Measurements from ENCODE around the gene TM4SF4. TPM values are rescaled to one million over a fixed set of nuclear protein-coding genes. Genes with fewer than 3 reads are reported as not detected.

TM4SF4 gene
- total and polyA plus RNA-seq, 2 experiments from 2014 or later = 0.46 TPM; not detected in 1

DNA sequence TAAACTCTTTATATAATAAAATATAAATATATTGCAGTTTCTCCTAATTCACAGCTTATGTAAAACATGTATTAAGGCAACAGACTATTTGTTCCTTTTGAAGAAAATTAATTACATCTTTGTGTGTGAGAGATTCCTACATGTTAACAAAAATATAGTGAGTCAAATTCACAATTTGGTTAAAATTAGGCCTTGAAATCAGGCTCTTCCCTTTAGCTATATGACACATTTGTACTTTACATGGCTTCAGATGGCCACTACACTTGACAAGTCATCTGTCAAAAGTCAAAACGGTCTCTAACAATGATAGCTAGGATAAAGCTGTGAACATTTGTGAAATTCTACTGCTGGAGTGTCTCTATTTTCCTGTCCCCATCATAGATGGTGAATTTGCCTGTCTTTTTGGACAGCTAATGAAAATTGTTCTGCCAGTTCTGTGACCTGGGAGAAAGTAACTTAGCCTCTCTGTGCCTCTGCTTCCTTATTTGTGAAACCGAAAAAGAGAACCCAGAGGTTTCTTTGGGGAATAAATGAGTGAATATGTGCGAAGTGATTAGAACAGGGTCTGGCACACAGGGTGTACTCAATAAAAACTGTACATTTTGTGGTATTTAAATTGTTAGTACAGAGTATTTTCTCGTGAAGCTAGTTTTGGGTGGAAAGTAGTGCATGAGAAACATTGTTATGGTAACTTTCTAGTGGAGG, 23.6 kb downstream of the TM4SF4 start:
- no peaks in the 10 kb centered on the region for H3K36me3 ChIP-seq
- no peak for DNase-seq (ENCODE audit: low read depth in 1 of 2, low spot score in 1 of 2)
- H3K4me1 ChIP-seq (ENCODE audit: low read depth) = no peaks in the 10 kb centered on the region
- H3K4me3 ChIP-seq = no peak overlapping the region
- TF ChIP-seq, protein P1, sequence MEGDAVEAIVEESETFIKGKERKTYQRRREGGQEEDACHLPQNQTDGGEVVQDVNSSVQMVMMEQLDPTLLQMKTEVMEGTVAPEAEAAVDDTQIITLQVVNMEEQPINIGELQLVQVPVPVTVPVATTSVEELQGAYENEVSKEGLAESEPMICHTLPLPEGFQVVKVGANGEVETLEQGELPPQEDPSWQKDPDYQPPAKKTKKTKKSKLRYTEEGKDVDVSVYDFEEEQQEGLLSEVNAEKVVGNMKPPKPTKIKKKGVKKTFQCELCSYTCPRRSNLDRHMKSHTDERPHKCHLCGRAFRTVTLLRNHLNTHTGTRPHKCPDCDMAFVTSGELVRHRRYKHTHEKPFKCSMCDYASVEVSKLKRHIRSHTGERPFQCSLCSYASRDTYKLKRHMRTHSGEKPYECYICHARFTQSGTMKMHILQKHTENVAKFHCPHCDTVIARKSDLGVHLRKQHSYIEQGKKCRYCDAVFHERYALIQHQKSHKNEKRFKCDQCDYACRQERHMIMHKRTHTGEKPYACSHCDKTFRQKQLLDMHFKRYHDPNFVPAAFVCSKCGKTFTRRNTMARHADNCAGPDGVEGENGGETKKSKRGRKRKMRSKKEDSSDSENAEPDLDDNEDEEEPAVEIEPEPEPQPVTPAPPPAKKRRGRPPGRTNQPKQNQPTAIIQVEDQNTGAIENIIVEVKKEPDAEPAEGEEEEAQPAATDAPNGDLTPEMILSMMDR (IDR thresholded peaks at IDR 0.05; ENCODE audit: low read depth, low read length) = no peak
- no peaks in the 10 kb centered on the region for H3K9me3 ChIP-seq (ENCODE audit: low read depth)
- no peaks in the 10 kb centered on the region for H3K27me3 ChIP-seq
- H3K27ac ChIP-seq = no peak overlapping the region

DNA sequence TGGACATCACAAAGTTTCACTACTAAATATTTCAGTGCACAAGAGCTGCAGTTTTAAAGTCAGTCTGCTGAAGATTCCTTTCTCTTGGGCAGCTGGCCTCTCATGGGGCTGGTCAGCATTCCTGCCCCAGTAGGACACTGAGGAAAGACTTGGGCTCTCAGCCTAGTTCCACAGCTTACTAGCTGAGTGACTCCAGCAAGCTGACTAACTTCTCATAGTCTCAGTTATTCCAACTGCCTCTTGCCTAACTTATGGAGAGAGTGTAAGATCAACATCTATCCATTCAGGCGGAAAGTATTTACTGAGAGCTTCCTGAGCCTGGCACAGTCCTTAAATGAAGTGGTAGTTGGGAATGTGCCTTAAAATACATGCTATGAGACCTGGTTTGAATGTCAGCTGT, 27.0 kb downstream of the TM4SF4 start:
- no peak overlapping the region for H3K27ac ChIP-seq

GRCh38 chr3:149502438-149502837, 27.9 kb downstream of the TM4SF4 start:
- Histone ChIP-seq H3K27ac (no peak overlapping the region), H3K27me3 (no peaks in the 10 kb centered on the region), H3K9me3 (ENCODE audit: low read depth) (no peaks in the 10 kb centered on the region), H3K4me1 (ENCODE audit: low read depth) (no peaks in the 10 kb centered on the region), H3K4me3 (no peak overlapping the region), H3K36me3 (no peaks in the 10 kb centered on the region)
- TF ChIP-seq, protein P1 (IDR thresholded peaks at IDR 0.05; ENCODE audit: low read depth, low read length) = no peak
- DNase-seq (ENCODE audit: low read depth in 1 of 2, low spot score in 1 of 2) = no peak

More for the DNA sequence above, 27.0 kb downstream of the TM4SF4 start:
- H3K9me3 ChIP-seq (ENCODE audit: low read depth) = no peaks in the 10 kb centered on the region
- TF ChIP-seq, protein P1 (IDR thresholded peaks at IDR 0.05; ENCODE audit: low read depth, low read length) = no peak
- peak in 1 of 2 donors; percentile 50 for DNase-seq (ENCODE audit: low read depth in 1 of 2, low spot score in 1 of 2)
- H3K4me3 ChIP-seq = no peak overlapping the region
- H3K27me3 ChIP-seq = no peaks in the 10 kb centered on the region
- H3K4me1 ChIP-seq (ENCODE audit: low read depth) = no peaks in the 10 kb centered on the region
- no peaks in the 10 kb centered on the region for H3K36me3 ChIP-seq

GRCh38 chr3:149506540-149506939, 32.0 kb downstream of the TM4SF4 start:
- H3K36me3 ChIP-seq = no peaks in the 10 kb centered on the region
- DNase-seq (ENCODE audit: low read depth in 1 of 2, low spot score in 1 of 2) = no peak
- no peak overlapping the region for H3K27ac ChIP-seq
- no peaks in the 10 kb centered on the region for H3K9me3 ChIP-seq (ENCODE audit: low read depth)
- TF ChIP-seq, protein P1 (IDR thresholded peaks at IDR 0.05; ENCODE audit: low read depth, low read length) = no peak
- H3K27me3 ChIP-seq = peaks cover 3% of the 10 kb centered on the region
- H3K4me1 ChIP-seq (ENCODE audit: low read depth) = no peaks in the 10 kb centered on the region
- no peak overlapping the region for H3K4me3 ChIP-seq

- H3K36me3 ChIP-seq = no peaks in the 10 kb centered on the region
- H3K27me3 ChIP-seq = peaks cover 3% of the 10 kb centered on the region
- H3K9me3 ChIP-seq (ENCODE audit: low read depth) = no peaks in the 10 kb centered on the region
- no peak overlapping the region for H3K27ac ChIP-seq
- no peaks in the 10 kb centered on the region for H3K4me1 ChIP-seq (ENCODE audit: low read depth)
- no peak overlapping the region for H3K4me3 ChIP-seq
- no peak for DNase-seq (ENCODE audit: low read depth in 1 of 2, low spot score in 1 of 2)
- TF ChIP-seq, protein P1 (IDR thresholded peaks at IDR 0.05; ENCODE audit: low read depth, low read length) = no peak
Observed at GRCh38 chr3:149506965-149507364, 32.5 kb downstream of the TM4SF4 start.

Measured in cardiac muscle cell (in vitro differentiated cells and primary cell).